Measurements from ENCODE around the gene NOTCH3.

Gene NOTCH3

DNA sequence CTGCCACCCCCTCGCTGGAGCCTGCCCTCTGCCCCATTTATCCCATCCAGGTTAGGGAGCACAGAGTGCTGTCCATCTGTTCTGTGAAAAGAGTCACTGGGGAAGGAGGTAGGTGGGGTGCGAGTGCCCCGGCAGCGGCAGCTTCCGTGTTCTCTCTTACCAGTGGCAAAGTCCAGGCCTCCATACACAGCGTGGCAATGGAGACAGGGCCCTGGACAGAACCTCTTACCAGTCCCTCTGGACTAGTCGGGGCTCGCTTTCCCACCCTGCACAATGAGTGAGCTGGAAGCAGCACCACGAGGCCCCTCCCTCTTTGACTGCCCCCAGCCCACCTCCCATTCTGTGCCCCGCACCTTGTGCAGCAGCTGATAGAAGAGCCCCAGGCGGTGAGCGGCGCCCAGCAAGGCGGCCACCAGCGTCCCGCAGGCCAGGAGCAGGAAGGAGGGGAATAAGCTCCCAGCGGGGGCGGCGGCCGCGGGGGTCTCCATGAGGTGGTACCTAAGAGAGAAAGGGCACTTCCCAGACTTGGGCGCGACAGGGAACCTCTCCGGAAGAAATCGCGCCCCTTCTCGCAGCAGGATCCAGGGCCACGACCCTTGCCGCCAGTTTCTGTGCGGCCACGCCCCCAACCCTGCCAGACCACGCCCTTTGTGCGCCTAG lies 76.1 kb downstream of the NOTCH3 start:
- TF ChIP-seq, protein P1, sequence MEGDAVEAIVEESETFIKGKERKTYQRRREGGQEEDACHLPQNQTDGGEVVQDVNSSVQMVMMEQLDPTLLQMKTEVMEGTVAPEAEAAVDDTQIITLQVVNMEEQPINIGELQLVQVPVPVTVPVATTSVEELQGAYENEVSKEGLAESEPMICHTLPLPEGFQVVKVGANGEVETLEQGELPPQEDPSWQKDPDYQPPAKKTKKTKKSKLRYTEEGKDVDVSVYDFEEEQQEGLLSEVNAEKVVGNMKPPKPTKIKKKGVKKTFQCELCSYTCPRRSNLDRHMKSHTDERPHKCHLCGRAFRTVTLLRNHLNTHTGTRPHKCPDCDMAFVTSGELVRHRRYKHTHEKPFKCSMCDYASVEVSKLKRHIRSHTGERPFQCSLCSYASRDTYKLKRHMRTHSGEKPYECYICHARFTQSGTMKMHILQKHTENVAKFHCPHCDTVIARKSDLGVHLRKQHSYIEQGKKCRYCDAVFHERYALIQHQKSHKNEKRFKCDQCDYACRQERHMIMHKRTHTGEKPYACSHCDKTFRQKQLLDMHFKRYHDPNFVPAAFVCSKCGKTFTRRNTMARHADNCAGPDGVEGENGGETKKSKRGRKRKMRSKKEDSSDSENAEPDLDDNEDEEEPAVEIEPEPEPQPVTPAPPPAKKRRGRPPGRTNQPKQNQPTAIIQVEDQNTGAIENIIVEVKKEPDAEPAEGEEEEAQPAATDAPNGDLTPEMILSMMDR (IDR thresholded peaks at IDR 0.05; ENCODE audit: extremely low read depth, missing control alignments), result no peak
- no peak for DNase-seq (ENCODE audit: low spot score)

DNA sequence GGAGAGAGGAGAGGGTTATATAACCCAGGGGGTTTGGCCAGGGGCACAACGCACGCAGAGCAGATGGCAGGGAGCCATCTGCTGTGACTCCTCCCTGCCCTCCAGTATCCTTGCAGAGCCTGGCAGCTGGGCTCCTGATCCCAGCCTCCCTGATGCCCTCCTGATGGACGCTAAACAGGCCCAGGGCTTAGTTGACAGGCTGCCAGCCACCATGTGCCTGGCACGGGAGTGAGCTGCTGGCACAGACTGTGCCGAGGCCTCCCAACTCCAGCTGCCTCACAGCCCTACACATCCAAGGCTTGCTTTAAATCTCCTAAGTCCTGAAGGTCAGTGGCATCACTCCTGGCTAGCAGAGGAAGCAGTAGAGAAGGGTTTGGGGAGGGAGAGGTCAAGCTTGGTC lies 76.9 kb downstream of the NOTCH3 start:
- TF ChIP-seq, protein P1 (IDR thresholded peaks at IDR 0.05; ENCODE audit: extremely low read depth, missing control alignments), result no peak
- no peak for DNase-seq (ENCODE audit: low spot score)

DNA sequence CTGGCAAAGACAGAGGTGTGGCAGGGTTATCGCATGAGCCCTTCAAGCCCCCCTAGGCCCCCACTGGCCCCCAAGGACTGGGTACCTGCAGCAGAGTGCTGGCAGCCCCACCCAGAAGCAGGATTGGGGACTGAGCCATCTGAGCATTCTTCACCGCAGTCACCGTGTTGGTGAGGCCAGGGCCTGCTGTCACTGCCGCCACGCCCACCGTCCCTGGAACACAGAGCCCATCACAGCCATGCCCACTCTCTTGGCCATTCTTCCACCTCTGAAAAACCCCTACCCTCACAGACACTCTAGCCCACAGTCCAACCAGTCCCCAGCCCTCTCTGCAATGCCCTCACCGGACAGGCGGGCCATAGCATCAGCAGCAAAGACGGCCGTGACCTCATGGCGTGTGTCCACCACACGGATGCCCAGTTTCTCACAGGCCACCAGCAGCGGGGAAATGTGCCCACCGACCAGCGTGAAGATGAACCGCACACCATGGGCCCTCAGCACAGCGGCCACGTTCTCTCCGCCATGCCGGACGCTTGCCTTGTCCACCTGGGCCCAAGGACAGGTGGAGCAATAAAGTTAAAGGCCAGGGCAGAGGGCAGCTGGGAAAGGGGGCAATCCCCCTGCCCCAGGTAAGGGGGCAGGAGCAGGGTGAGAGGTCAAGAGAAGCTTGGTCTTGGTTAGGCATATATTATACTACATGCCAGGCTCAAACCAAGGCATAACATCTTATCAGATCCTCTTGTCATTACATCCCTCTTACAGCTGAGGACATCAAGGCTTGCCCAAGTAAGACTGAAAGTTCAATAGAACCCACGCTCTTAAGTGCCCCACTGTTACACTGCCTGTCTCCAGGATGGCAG lies 77.5 kb downstream of the NOTCH3 start:
- no peak for DNase-seq (ENCODE audit: low spot score)
- TF ChIP-seq, protein P1 (IDR thresholded peaks at IDR 0.05; ENCODE audit: extremely low read depth, missing control alignments), result no peak

DNA sequence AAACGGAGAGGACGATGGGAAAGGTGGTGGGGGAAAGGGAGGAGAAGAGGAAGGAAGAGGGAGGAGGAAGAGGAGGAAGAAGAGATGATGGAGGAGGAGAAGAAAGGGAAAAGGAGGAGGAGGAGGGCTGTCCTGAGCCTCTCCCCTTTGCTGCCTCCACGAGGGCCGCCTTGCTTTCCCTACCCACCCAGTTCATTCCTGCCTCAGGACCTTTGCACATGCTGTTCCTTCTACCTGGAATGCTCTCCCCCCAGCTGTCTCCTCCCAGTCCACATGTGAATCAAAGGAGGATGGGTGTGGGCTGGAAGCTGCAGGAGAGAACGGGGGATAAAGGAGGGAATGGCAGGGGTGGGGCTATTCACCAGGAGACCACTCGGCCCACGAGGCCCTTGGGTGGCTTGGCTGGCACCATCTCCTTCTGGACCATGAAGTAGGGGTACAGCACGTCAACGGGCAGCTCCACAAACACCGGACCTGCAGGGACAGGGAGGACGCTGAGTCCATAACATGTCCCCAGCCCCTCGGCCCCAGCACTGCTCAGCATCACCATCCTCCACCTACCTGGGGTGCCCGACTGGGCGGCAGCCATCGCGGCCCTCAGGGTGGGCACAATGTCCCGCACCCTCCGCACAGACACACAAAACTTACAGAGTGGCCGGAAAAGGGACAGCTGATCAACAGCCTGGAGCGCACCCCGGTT lies 78.3 kb downstream of the NOTCH3 start:
- no peak for DNase-seq (ENCODE audit: low spot score)
- TF ChIP-seq, protein P1 (IDR thresholded peaks at IDR 0.05; ENCODE audit: extremely low read depth, missing control alignments), result no peak

DNA sequence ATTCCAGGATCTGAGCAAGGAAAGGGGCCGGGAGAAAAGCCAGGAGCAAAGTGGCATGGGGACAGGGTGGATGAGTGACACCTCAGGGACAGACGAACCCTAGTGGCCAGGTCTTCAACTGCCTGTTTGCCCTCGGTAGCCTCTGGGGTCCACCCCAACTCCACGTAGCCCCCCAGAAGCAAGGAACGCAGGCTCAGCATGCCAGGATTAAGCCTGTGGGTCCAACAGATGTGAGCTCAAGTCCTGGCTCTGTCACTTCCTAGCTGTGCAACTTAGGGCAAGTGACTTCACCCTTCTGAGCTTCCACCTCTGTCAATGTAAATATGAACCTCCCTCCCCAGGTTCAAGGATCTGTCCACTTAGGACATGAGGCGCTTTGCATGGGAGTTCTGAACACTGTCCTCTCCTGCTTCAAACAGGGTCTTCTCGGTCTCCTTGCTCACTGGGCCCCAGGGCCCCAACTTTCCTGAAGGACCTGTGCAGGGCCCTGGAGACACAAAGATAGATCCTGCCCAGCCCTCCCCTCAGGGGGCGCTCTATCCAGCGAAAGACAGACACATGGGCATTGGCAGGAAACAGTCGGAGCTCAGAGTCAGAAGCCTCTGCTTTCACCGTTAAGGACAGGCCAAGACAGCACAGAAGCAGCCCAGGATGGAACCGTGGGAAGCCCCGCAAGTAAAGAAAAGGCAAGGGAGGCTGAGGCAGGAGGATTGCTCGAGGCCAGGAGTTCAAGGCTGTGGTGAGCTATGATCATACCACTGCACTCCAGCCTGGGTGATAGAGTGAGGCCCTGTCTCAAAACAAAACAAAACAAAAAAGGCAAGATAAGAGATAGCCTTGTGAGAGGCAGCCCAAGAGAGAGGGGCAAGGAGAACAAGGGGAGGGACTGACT lies 80.4 kb downstream of the NOTCH3 start:
- no peak for DNase-seq (ENCODE audit: low spot score)
- TF ChIP-seq, protein P1 (IDR thresholded peaks at IDR 0.05; ENCODE audit: extremely low read depth, missing control alignments), result no peak

DNA sequence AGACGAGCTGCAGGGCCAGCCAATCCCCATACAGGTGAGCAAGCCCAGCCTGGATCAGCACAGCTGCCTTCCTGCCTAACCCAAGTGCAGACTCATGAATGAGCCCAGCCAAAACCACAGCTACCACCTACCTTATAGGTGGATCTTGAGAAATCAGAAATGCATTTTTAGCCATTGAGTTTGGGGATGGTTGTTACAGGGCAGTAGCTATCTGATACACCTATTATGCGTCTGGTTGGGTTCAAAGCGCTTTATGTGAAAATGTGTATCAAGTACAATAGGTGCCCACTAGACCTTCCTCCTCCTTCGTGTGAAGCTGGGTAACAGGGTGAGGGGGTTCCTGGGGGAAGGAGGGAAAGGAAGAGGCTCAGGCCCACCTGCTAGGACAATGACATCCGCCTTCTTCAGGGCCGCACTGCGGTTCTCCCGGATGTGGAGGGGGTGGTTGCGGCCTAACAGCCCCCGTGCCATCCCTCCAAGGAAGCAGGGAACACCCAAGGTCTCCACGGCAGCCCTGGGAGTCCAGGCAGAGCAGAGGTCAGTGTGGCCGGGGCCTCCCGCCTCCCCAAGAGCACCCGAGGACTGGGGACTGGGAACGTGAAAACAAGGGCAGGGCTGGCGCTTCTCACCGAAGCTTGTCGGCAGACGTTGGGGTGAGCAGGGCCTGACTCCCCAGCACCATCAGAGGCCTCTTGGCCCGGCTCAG lies 81.9 kb downstream of the NOTCH3 start:
- TF ChIP-seq, protein P1 (IDR thresholded peaks at IDR 0.05; ENCODE audit: extremely low read depth, missing control alignments), result no peak
- DNase-seq (ENCODE audit: low spot score), result no peak

Data from GM20000 (cell line).